CD4-positive, alpha-beta T cell treated with Interleukin-15 for 1 hour (primary cell): Measurements from ENCODE around the gene LMO7.
"Not testable (repeated sequence)": the region's sequence is repeated elsewhere in the genome, so short reads cannot be mapped to it uniquely, and the experiment has no call there.

Experiments
- DNase-seq: peaks from one replicate; pipeline ENCODE4 v3.0.0-alpha.2; 2020

LMO7 gene

GRCh38 chr13:75749407-75749806, 113.3 kb downstream of the LMO7 start:
- no peak for DNase-seq

- DNase-seq = no peak
These were observed 115.2 kb downstream of the LMO7 start for GRCh38 chr13:75751350-75751749.

- DNase-seq = no peak
These were observed 116.7 kb downstream of the LMO7 start for GRCh38 chr13:75752826-75753225.

GRCh38 chr13:75754936-75755335, 118.8 kb downstream of the LMO7 start:
- no peak for DNase-seq

- DNase-seq = no peak
These were observed 121.2 kb downstream of the LMO7 start for GRCh38 chr13:75757336-75757735.

GRCh38 chr13:75759531-75759930, 123.4 kb downstream of the LMO7 start:
- DNase-seq = no peak

- no peak for DNase-seq
These were observed 124.2 kb downstream of the LMO7 start for GRCh38 chr13:75760131-75761021.

- no peak for DNase-seq
These were observed 125.2 kb downstream of the LMO7 start for GRCh38 chr13:75761369-75761768.

DNA sequence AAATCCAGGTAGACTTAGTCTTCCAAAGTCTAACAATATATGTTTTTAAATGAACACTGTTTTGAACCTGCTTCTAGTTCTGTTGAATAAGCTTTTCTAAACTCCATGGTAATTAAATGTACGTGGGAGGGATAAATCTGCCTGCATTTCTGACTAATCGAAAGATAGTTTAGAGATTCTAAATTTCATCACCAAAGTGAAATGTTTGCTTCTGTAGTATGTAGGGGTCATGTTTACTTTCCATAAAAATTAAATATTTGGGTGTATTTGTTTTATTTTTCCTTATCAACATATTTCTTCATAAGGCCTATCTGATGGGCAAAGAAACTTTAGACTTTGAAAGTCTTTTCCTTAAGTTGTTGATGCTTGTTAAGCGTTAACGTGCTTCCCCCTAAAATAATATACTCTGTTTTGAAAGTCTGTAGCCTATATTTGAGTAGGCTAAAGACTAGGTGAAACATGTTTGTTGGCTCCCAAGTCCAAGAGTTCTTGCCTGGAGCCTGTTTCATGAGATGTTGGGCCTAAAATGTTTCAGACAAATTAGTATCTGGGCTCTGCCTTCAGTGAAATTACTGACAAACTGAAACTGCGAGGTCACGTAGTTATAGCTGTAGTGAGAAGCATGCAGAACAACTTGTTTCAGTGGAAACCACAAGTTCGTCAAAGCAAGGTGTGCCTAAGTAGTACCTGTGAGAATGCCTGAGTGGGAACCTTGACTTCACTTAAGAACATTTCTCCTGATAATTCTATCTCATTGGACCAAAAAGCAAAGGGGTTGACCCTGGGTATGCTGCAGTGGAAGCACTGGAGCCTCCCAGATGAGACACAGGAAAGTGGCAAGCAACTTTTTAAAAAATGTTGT, 126.2 kb downstream of the LMO7 start:
- peak; percentile 18 for DNase-seq

DNA sequence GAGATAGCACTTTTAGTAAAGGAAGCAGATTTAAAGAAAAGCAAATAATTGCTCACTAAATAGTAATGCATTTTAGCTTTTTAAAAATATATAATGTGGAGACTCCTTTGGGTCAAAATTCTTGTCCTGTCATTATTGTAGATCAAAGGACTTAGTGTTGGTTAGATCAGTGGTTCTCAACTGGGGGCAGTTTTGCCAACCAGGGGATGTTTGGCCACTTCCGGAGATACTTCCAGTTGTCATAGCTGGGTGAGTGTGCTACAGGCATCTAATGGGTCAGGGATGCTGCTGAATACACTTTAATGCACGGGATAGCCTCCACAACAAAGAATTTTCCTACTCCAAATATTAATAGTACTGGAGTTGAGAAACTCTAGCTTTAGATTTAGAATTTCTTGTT, 126.8 kb downstream of the LMO7 start:
- no peak for DNase-seq

GRCh38 chr13:75763512-75763911, 127.4 kb downstream of the LMO7 start:
- DNase-seq = no peak

- no peak for DNase-seq
These were observed 128.3 kb downstream of the LMO7 start for GRCh38 chr13:75764251-75764925.

- no peak for DNase-seq
These were observed 128.8 kb downstream of the LMO7 start for GRCh38 chr13:75764926-75765310.

GRCh38 chr13:75766636-75767035, 130.5 kb downstream of the LMO7 start:
- DNase-seq = no peak

- DNase-seq = no peak
These were observed 133.2 kb downstream of the LMO7 start for GRCh38 chr13:75769141-75769905.

- no peak for DNase-seq
These were observed 134.0 kb downstream of the LMO7 start for GRCh38 chr13:75770164-75770563.

DNA sequence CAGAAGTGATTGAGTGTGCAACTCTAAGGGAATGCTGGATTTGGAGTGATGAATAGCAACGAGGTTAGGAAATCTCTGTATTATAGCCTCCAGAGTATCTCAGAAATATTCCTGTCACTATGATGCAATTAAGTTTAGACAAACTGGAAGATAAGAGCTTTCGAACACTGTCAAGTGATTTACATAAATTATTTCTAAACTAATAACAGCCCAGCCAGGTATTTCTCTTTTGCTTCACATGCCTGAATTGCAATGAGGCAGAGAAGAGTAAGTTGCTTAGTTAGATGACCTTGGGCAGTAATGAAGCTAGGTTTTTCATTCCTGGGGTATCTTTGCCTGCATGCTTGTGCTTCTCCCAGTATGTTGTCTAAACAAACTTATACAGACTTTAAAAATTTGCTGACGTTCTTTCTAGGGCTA, 134.5 kb downstream of the LMO7 start:
- no peak for DNase-seq

- DNase-seq = no peak
These were observed 135.1 kb downstream of the LMO7 start for GRCh38 chr13:75771226-75771625.

GRCh38 chr13:75771818-75772217, 135.7 kb downstream of the LMO7 start:
- no peak for DNase-seq

- no peak for DNase-seq
These were observed 138.0 kb downstream of the LMO7 start for GRCh38 chr13:75774176-75774575.

DNA sequence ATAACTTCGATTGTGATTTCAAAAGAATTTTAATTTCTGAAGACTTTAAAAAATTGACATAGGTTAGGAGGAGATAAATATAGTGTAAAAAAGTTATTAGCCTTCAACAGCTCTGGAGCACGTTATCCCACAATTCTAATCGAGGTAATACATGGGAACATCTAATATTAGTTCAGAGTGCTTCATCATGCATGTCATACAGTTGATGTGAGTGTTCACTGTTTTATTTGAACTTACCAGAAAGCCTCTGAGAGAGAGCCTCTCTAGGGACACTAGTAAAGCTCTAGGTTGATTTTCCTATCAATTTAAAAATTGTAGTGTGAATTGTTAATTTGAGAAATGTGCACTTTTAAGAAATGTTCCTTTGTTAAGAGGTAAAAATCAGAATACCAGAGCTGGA, 140.4 kb downstream of the LMO7 start:
- DNase-seq = no peak

GRCh38 chr13:75779393-75779792, 143.3 kb downstream of the LMO7 start:
- DNase-seq = no peak

DNA sequence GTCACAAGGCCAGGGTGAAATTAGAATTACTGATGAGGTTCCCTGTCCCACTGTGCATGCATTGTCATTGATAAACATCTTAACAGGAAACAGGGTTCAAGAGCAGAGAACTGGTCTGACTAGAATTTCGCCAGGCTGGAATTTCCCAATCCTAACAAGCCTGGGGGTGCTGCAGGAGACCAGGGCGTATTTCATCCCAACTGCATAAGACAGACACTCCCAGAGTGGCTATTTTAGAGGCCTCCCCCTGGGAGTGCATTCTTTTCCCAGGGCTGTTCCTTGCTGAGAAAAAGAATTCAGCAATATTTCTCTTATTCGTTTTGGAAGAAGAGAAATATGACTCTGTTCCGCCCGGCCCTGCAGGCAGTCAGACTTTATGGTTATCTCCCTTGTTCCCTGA, 144.0 kb downstream of the LMO7 start:
- not testable (repeated sequence) for DNase-seq
